Stimulated activated memory B cell treated with anti-CD40 and anti-IgM and Interleukin-4, amounts not matched to agents 10 μg/mL and 1 μg/mL and 100 μg/mL, for 72 hours (primary cell): ENCODE results near the gene PCDHA1.

Source experiments
- ATAC-seq: fragments of 150-1000 bp; cut with Tn5 transposase; 2 replicates; pipeline ENCODE4 v1.10.0; 2021
- H3K27ac Mint-ChIP-seq: one replicate; pipeline ENCODE4 v1.8.0; 2022; ENCODE audit warnings: mild to moderate bottlenecking, mixed read lengths
- H3K27me3 Mint-ChIP-seq: one replicate; pipeline ENCODE4 v1.8.0; 2022; ENCODE audit warnings: mixed read lengths
- H3K36me3 Mint-ChIP-seq: one replicate; pipeline ENCODE4 v1.8.0; 2022; ENCODE audit warnings: mixed read lengths
- H3K4me1 Mint-ChIP-seq: one replicate; pipeline ENCODE4 v1.8.0; 2022; ENCODE audit warnings: mixed read lengths
- H3K4me3 Mint-ChIP-seq: one replicate; pipeline ENCODE4 v1.8.0; 2022; ENCODE audit warnings: mild to moderate bottlenecking, moderate library complexity, mixed read lengths
- H3K9me3 Mint-ChIP-seq: one replicate; pipeline ENCODE4 v1.8.0; 2022; ENCODE audit warnings: mixed read lengths

Gene PCDHA1

GRCh38 chr5:141050622-141051520 is 264.9 kb downstream of the PCDHA1 start, which contains the start of gene PCDHB1:
TSS of gene PCDHB1 (plus strand) at chr5:141051374. CDS start at chr5:141051471, 97 bp downstream.
- Mint-ChIP-seq H3K27ac (no peak within 1 kb of the TSS), H3K36me3 (no peaks in the 10 kb centered on the region), H3K4me1 (no peaks in the 10 kb centered on the region), H3K4me3 (no peak within 1 kb of the TSS), H3K27me3 (peaks cover 15% of the 10 kb centered on the region), H3K9me3 (no peaks in the 10 kb centered on the region)
- ATAC-seq: no peak

DNA sequence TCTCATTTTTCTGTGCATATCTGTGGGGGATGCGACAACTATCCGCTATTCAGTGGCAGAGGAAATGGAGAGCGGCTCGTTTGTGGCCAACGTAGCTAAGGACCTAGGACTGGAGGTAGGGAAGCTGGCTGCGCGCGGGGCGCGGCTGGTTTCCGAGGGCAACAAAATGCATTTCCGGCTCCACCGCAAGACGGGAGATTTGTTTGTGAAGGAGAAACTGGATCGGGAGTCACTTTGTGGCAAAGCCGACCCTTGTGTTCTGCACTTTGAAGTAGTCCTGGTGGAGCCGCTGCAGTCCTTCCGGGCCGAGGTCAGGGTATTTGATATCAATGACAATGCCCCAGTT is 265.6 kb downstream of the PCDHA1 start:
- Mint-ChIP-seq H3K9me3 (no peaks in the 10 kb centered on the region), H3K27ac (no peak overlapping the region), H3K36me3 (no peaks in the 10 kb centered on the region), H3K27me3 (peaks cover 11% of the 10 kb centered on the region), H3K4me1 (no peaks in the 10 kb centered on the region), H3K4me3 (no peak overlapping the region)
- no peak for ATAC-seq
